Measurements from ENCODE around the gene BTN2A1. TPM values are rescaled to one million over a fixed set of nuclear protein-coding genes. Genes with fewer than 3 reads are reported as not detected.
"Not testable (repeated sequence)": the region's sequence is repeated elsewhere in the genome, so short reads cannot be mapped to it uniquely, and the experiment has no call there.

Gene BTN2A1
- total RNA-seq, 1 experiment from 2014 or later, result 6.4 TPM

GRCh38 chr6:26507658-26508057 is 49.9 kb downstream of the BTN2A1 start:
- DNase-seq, result no peak
- Histone ChIP-seq H3K79me2 (ENCODE audit: low read length) (no peaks in the 10 kb centered on the region), H3K4me3 (ENCODE audit: low read length) (no peak overlapping the region), H3K36me3 (ENCODE audit: insufficient read depth, low read length) (no peaks in the 10 kb centered on the region), H3K27me3 (ENCODE audit: low read length) (no peaks in the 10 kb centered on the region), H3K4me1 (ENCODE audit: low read length) (peaks cover 12% of the 10 kb centered on the region), H4K20me1 (ENCODE audit: insufficient read depth, low read depth, low read length) (no peaks in the 10 kb centered on the region), H3K9me2 (replicated peaks; ENCODE audit: insufficient read depth, low read length) (no peaks in the 10 kb centered on the region), H3K9ac (ENCODE audit: low read length) (no peak overlapping the region), H2AFZ (ENCODE audit: low read length) (no peak overlapping the region), H3K4me2 (ENCODE audit: low read depth, low read length, poor library complexity, severe bottlenecking) (no peak overlapping the region), H3K9me3 (ENCODE audit: low read length) (no peaks in the 10 kb centered on the region), H3K27ac (ENCODE audit: low read length) (no peak overlapping the region)

GRCh38 chr6:26511033-26511432 is 53.3 kb downstream of the BTN2A1 start:
- H3K79me2 ChIP-seq (ENCODE audit: low read length); H3K36me3 ChIP-seq (ENCODE audit: insufficient read depth, low read length); H3K4me1 ChIP-seq (ENCODE audit: low read length); H3K9me3 ChIP-seq (ENCODE audit: low read length); DNase-seq; H3K9me2 ChIP-seq (replicated peaks; ENCODE audit: insufficient read depth, low read length); H3K4me2 ChIP-seq (ENCODE audit: low read depth, low read length, poor library complexity, severe bottlenecking); H3K9ac ChIP-seq (ENCODE audit: low read length); H3K27me3 ChIP-seq (ENCODE audit: low read length); H2AFZ ChIP-seq (ENCODE audit: low read length); H3K27ac ChIP-seq (ENCODE audit: low read length); H3K4me3 ChIP-seq (ENCODE audit: low read length); H4K20me1 ChIP-seq (ENCODE audit: insufficient read depth, low read depth, low read length): not testable (repeated sequence)

- H3K27me3 ChIP-seq (ENCODE audit: low read length), result no peaks in the 10 kb centered on the region
- DNase-seq, result no peak
- H2AFZ ChIP-seq (ENCODE audit: low read length), result no peak overlapping the region
- no peak overlapping the region for H3K4me3 ChIP-seq (ENCODE audit: low read length)
- no peaks in the 10 kb centered on the region for H3K79me2 ChIP-seq (ENCODE audit: low read length)
- no peaks in the 10 kb centered on the region for H3K9me3 ChIP-seq (ENCODE audit: low read length)
- H3K4me1 ChIP-seq (ENCODE audit: low read length), result peaks cover 8% of the 10 kb centered on the region
- H3K27ac ChIP-seq (ENCODE audit: low read length), result no peak overlapping the region
- H3K9me2 ChIP-seq (replicated peaks; ENCODE audit: insufficient read depth, low read length), result no peaks in the 10 kb centered on the region
- H3K4me2 ChIP-seq (ENCODE audit: low read depth, low read length, poor library complexity, severe bottlenecking), result no peak overlapping the region
- H4K20me1 ChIP-seq (ENCODE audit: insufficient read depth, low read depth, low read length), result no peaks in the 10 kb centered on the region
- no peaks in the 10 kb centered on the region for H3K36me3 ChIP-seq (ENCODE audit: insufficient read depth, low read length)
- no peak overlapping the region for H3K9ac ChIP-seq (ENCODE audit: low read length)
Observed at GRCh38 chr6:26514984-26515383, 57.2 kb downstream of the BTN2A1 start.

- no peak overlapping the region for H3K4me2 ChIP-seq (ENCODE audit: low read depth, low read length, poor library complexity, severe bottlenecking)
- no peak overlapping the region for H2AFZ ChIP-seq (ENCODE audit: low read length)
- no peak for DNase-seq
- H3K27ac ChIP-seq (ENCODE audit: low read length), result no peak overlapping the region
- no peaks in the 10 kb centered on the region for H3K9me2 ChIP-seq (replicated peaks; ENCODE audit: insufficient read depth, low read length)
- no peak overlapping the region for H3K4me3 ChIP-seq (ENCODE audit: low read length)
- H3K4me1 ChIP-seq (ENCODE audit: low read length), result peaks cover 18% of the 10 kb centered on the region
- H3K36me3 ChIP-seq (ENCODE audit: insufficient read depth, low read length), result no peaks in the 10 kb centered on the region
- H3K9ac ChIP-seq (ENCODE audit: low read length), result no peak overlapping the region
- no peaks in the 10 kb centered on the region for H3K9me3 ChIP-seq (ENCODE audit: low read length)
- no peaks in the 10 kb centered on the region for H3K27me3 ChIP-seq (ENCODE audit: low read length)
- H3K79me2 ChIP-seq (ENCODE audit: low read length), result no peaks in the 10 kb centered on the region
- H4K20me1 ChIP-seq (ENCODE audit: insufficient read depth, low read depth, low read length), result no peaks in the 10 kb centered on the region
Observed at GRCh38 chr6:26516481-26517427, 59.0 kb downstream of the BTN2A1 start.

Small RNA genes lying within 50 kb of the gene (small RNA-seq; reads per million reads assigned to genes)
- gene RNU6-502P, result not detected

Other genes with a start within 250 kb of the BTN2A1 start
- gene BTN3A2, start 92.8 kb upstream of the BTN2A1 start, total RNA-seq (2014; rRNA removed; shearing (Covaris generic); ENCODE audit: low replicate concordance), result 40.4 and 41.2 TPM in 2 replicates
- 16.8 and 18.4 TPM in 2 replicates for gene BTN2A2, start 74.8 kb upstream of the BTN2A1 start, total RNA-seq (2014; rRNA removed; shearing (Covaris generic); ENCODE audit: low replicate concordance)
- gene BTN3A1, start 55.7 kb upstream of the BTN2A1 start, total RNA-seq (2014; rRNA removed; shearing (Covaris generic); ENCODE audit: low replicate concordance), result 30.5 and 32.7 TPM in 2 replicates
- gene BTN3A3, start 17.5 kb upstream of the BTN2A1 start, total RNA-seq (2014; rRNA removed; shearing (Covaris generic); ENCODE audit: low replicate concordance), result 15.2 and 24.1 TPM in 2 replicates
- gene BTN1A1, start 42.3 kb downstream of the BTN2A1 start, total RNA-seq (2014; rRNA removed; shearing (Covaris generic); ENCODE audit: low replicate concordance), result 0.22 TPM in 1 of 2 replicates, not detected in the other
- 57.3 and 103 TPM in 2 replicates for gene HMGN4, start 80.4 kb downstream of the BTN2A1 start, total RNA-seq (2014; rRNA removed; shearing (Covaris generic); ENCODE audit: low replicate concordance)
- 22.7 and 23.7 TPM in 2 replicates for gene ABT1, start 139.0 kb downstream of the BTN2A1 start, total RNA-seq (2014; rRNA removed; shearing (Covaris generic); ENCODE audit: low replicate concordance)
- gene ZNF322, start 201.8 kb downstream of the BTN2A1 start, total RNA-seq (2014; rRNA removed; shearing (Covaris generic); ENCODE audit: low replicate concordance), result 13.7 and 20.2 TPM in 2 replicates